SW480 (cell line): ENCODE measurements around the gene GPX7.
A peak's percentile ranks its signal among the peaks of the same experiment; 100 is the strongest.
"Not testable (repeated sequence)": the region's sequence is repeated elsewhere in the genome, so short reads cannot be mapped to it uniquely, and the experiment has no call there.

Source experiments
- DNase-seq: peaks from one replicate; pipeline ENCODE4 v3.0.0-alpha.2; 2016; ENCODE audit warnings: low spot score

GPX7 gene

GRCh38 chr1:52601991-52602855, at the start of gene GPX7:
Gene GPX7, plus strand, starts transcription at chr1:52602371. Its CDS starts 39 bp downstream, at chr1:52602410.
- DNase-seq = peak; percentile 8

- peak; percentile 85 for DNase-seq
Observed at GRCh38 chr1:52552505-52553361, 49.4 kb upstream of the GPX7 start, which contains the start of gene TUT4. Gene TUT4, minus strand, starts transcription at chr1:52553092. Its CDS starts 26,812 bp downstream, at chr1:52526280.

- DNase-seq = peak; percentile 80
Observed at GRCh38 chr1:52553362-52554266, 48.6 kb upstream of the GPX7 start.

GRCh38 chr1:52554267-52554640, 47.9 kb upstream of the GPX7 start:
- no peak for DNase-seq

GRCh38 chr1:52554756-52555155, 47.4 kb upstream of the GPX7 start:
- DNase-seq = no peak

GRCh38 chr1:52556641-52557360, 45.4 kb upstream of the GPX7 start:
- DNase-seq = no peak

GRCh38 chr1:52558941-52559340, 43.2 kb upstream of the GPX7 start:
- no peak for DNase-seq

GRCh38 chr1:52559875-52560274, 42.3 kb upstream of the GPX7 start:
- DNase-seq = no peak

- DNase-seq = no peak
Observed at GRCh38 chr1:52562766-52563165, 39.4 kb upstream of the GPX7 start.

GRCh38 chr1:52567943-52568342, 34.2 kb upstream of the GPX7 start:
- no peak for DNase-seq

- no peak for DNase-seq
Observed at GRCh38 chr1:52569449-52570210, 32.5 kb upstream of the GPX7 start.

- DNase-seq = peak; percentile 16
Observed at GRCh38 chr1:52571783-52572182, 30.4 kb upstream of the GPX7 start.

GRCh38 chr1:52572387-52572786, 29.8 kb upstream of the GPX7 start:
- no peak for DNase-seq

GRCh38 chr1:52574594-52574993, 27.6 kb upstream of the GPX7 start:
- no peak for DNase-seq

- no peak for DNase-seq
Observed at GRCh38 chr1:52576074-52576473, 26.1 kb upstream of the GPX7 start.

- not testable (repeated sequence) for DNase-seq
Observed at GRCh38 chr1:52578066-52578465, 24.1 kb upstream of the GPX7 start.

- DNase-seq = no peak
Observed at GRCh38 chr1:52579415-52579814, 22.8 kb upstream of the GPX7 start.

- DNase-seq = no peak
Observed at GRCh38 chr1:52580283-52580682, 21.9 kb upstream of the GPX7 start.

GRCh38 chr1:52582116-52582696, 20.0 kb upstream of the GPX7 start:
- DNase-seq = no peak

GRCh38 chr1:52585474-52585873, 16.7 kb upstream of the GPX7 start:
- no peak for DNase-seq
